Activated T-helper 9 cell treated with anti-CD3 and anti-CD28 coated beads, Interleukin-2, amount 50 U/mL, for 16 hours (primary cell): ENCODE data around the gene DRD2.

Source experiments
- DNase-seq: peaks from one replicate; pipeline ENCODE4 v3.0.0-alpha.2; 2020; ENCODE audit warnings: low read depth

DRD2 gene

GRCh38 chr11:113372309-113372708 is 102.9 kb downstream of the DRD2 start:
- DNase-seq: no peak

GRCh38 chr11:113370634-113371033 is 104.6 kb downstream of the DRD2 start:
- no peak for DNase-seq

- DNase-seq: no peak
These were observed 105.8 kb downstream of the DRD2 start for GRCh38 chr11:113369411-113369810.

- no peak for DNase-seq
These were observed 109.3 kb downstream of the DRD2 start for GRCh38 chr11:113365895-113366294.

- DNase-seq: no peak
These were observed 111.1 kb downstream of the DRD2 start for GRCh38 chr11:113363996-113364641.

GRCh38 chr11:113363406-113363805 is 111.8 kb downstream of the DRD2 start:
- DNase-seq: no peak
